HCT116 (cell line): ENCODE results near the gene CABP2. TPM values are rescaled to one million over a fixed set of nuclear protein-coding genes. Genes with fewer than 3 reads are reported as not detected.
"Not testable (repeated sequence)": the region's sequence is repeated elsewhere in the genome, so short reads cannot be mapped to it uniquely, and the experiment has no call there.

Experiments used
- ATAC-seq: fragments of 200-7000 bp; cut with Tn5 transposase; 2 replicates; pipeline ENCODE4 v1.9.1; 2020; ENCODE audit warnings: mild to moderate bottlenecking, moderate library complexity
- BruUV-seq: library from RNA; stranded (reverse); fragments of 400-500 nt; replicated peaks from 2 replicates; lab custom pipeline; 2021; lab: Mats Ljungman, UMichigan
- CTCF ChIA-PET: fragments of 300-600 bp; sonication (Branson Sonifier 250); formaldehyde crosslinking; loops from one replicate; lab custom pipeline; 2021; ENCODE audit warnings: antibody characterized with exemption; lab: Charles Lee
- POLR2A ChIA-PET: fragments of 300-600, 350-600 bp; sonication (Branson Sonifier 250); formaldehyde crosslinking; loops from one replicate; lab custom pipeline; 2021; ENCODE audit warnings: antibody characterized with exemption; lab: Charles Lee
- RAD21 ChIA-PET, 2 experiments: fragments of 300-600 bp; sonication (Branson Sonifier 250); formaldehyde crosslinking; loops; one replicate each; lab custom pipeline; 2023; ENCODE audit warnings: low total read pairs in 2 of 2; ENCODE audit not compliant: uncharacterized antibody in 2 of 2, unreplicated experiment in 2 of 2, low non-redundant PET in 1 of 2; lab: Charles Lee
- DNase-seq: peaks from one replicate; pipeline ENCODE4 v3.0.0-alpha.2; 2010; ENCODE audit warnings: low read depth, low spot score
- H2AFZ ChIP-seq: fragments of 200-600 bp; shearing (Covaris generic), sonication (generic); 2 replicates; pipeline ENCODE4 v1.6.1; 2017; ENCODE audit warnings: low read depth, mixed run types, mixed read lengths, antibody characterized with exemption, low read length; ENCODE audit not compliant: poor library complexity, severe bottlenecking
- H3K27ac ChIP-seq: 2 replicates; pipeline ENCODE4 v1.5.1; 2012; ENCODE audit warnings: low read depth, low read length
- H3K27me3 ChIP-seq: fragments of 200-600 bp; sonication (generic); 2 replicates; pipeline ENCODE4 v1.6.1; 2016; ENCODE audit warnings: mixed run types, low read length, mixed read lengths; ENCODE audit not compliant: insufficient read depth
- H3K36me3 ChIP-seq, 2 experiments: fragments of 200-500 bp in 1 of 2; fragments of 200-600 bp in 1 of 2; sonication (Bioruptor generic) in 1 of 2; sonication (generic) in 1 of 2; 2 replicates each; pipeline versions ENCODE4 v1.5.1 to v1.6.1; 2014 to 2016; ENCODE audit warnings: low read length in 2 of 2, inconsistent platforms in 1 of 2, mixed read lengths in 1 of 2, mixed run types in 1 of 2; ENCODE audit not compliant: insufficient read depth in 2 of 2, control insufficient read depth in 1 of 2
- H3K4me1 ChIP-seq, 2 experiments: fragments of 200-600 bp in 1 of 2; sonication (generic) in 1 of 2; 2 replicates each; pipeline versions ENCODE4 v1.5.1 to v1.6.1; 2012 to 2017; ENCODE audit warnings: low read length in 2 of 2, inconsistent platforms in 1 of 2, mild to moderate bottlenecking in 1 of 2, mixed read lengths in 1 of 2, mixed run types in 1 of 2, moderate library complexity in 1 of 2; ENCODE audit not compliant: insufficient read depth in 2 of 2, control insufficient read depth in 1 of 2
- H3K4me2 ChIP-seq: fragments of 200-600 bp; sonication (generic); 2 replicates; pipeline ENCODE4 v1.6.1; 2017; ENCODE audit warnings: mixed run types, low read length, mixed read lengths
- H3K4me3 ChIP-seq, 2 experiments: fragments of 200-600 bp in 1 of 2; sonication (generic) in 1 of 2; replicated peaks in 1 of 2; 2 replicates each; pipeline ENCODE4 v1.5.1; 2011 to 2016; ENCODE audit warnings: low read length in 2 of 2, control low read depth in 1 of 2, low read depth in 1 of 2, mild to moderate bottlenecking in 1 of 2, mixed read lengths in 1 of 2, mixed run types in 1 of 2
- H3K79me2 ChIP-seq: fragments of 200-600 bp; sonication (generic); 2 replicates; pipeline ENCODE4 v1.6.1; 2017; ENCODE audit warnings: mild to moderate bottlenecking, mixed run types, low read length, moderate library complexity, mixed read lengths; ENCODE audit not compliant: insufficient read depth
- H3K9ac ChIP-seq: fragments of 200-600 bp; sonication (generic); 2 replicates; pipeline ENCODE4 v1.6.1; 2016; ENCODE audit warnings: low read length, mixed read lengths
- H3K9me2 ChIP-seq: fragments of 200-600 bp; sonication (generic), shearing (Covaris generic); 2 replicates; pipeline ENCODE4 v1.6.1; 2017; ENCODE audit warnings: mixed run types, mild to moderate bottlenecking, moderate library complexity; ENCODE audit not compliant: insufficient read depth
- H3K9me3 ChIP-seq, 2 experiments: fragments of 200-500 bp in 1 of 2; fragments of 200-600 bp in 1 of 2; sonication (Bioruptor generic) in 1 of 2; sonication (generic) in 1 of 2; 2 replicates each; pipeline ENCODE4 v1.6.1; 2014 to 2017; ENCODE audit warnings: low read length in 2 of 2, mixed read lengths in 2 of 2, inconsistent platforms in 1 of 2, low read depth in 1 of 2, mild to moderate bottlenecking in 1 of 2, mixed run types in 1 of 2, moderate library complexity in 1 of 2; ENCODE audit not compliant: control insufficient read depth in 1 of 2, insufficient read depth in 1 of 2
- H4K20me1 ChIP-seq: fragments of 200-600 bp; sonication (generic), shearing (Covaris generic); 2 replicates; pipeline ENCODE4 v1.6.1; 2017; ENCODE audit warnings: mixed run types, mild to moderate bottlenecking, moderate library complexity; ENCODE audit not compliant: insufficient read depth
- EGR1 ChIP-seq: IDR thresholded peaks from 2 replicates; pipeline ENCODE4 v1.6.1; 2012; ENCODE audit warnings: low read depth
- POLR2A ChIP-seq: IDR thresholded peaks from 2 replicates; pipeline ENCODE4 v1.7.0; 2011; ENCODE audit warnings: borderline replicate concordance; ENCODE audit not compliant: insufficient read depth, insufficient read length; ENCODE audit errors: extremely low read depth
- SRF ChIP-seq: IDR thresholded peaks from 2 replicates; pipeline ENCODE4 v1.6.1; 2012; ENCODE audit warnings: low read depth
- YY1 ChIP-seq: IDR thresholded peaks from 2 replicates; pipeline ENCODE4 v1.6.1; 2011; ENCODE audit warnings: low read length, low read depth, moderate library complexity, mild to moderate bottlenecking; ENCODE audit not compliant: insufficient replicate concordance; ENCODE audit errors: extremely low read depth
- intact Hi-C: fragments of 100-400 bp; cut with micrococcal nuclease; formaldehyde crosslinking; loops from 2 replicates; pipeline ENCODE4 v1.10.0; 2022
- total RNA-seq: library from RNA; stranded (reverse); gene quantifications from one replicate; pipeline ENCODE4 v1.2.1, GENCODE V29; 2021; ENCODE audit not compliant: unreplicated experiment
- TF ChIP-seq, protein P1 (sequence below): IDR thresholded peaks from 2 replicates; pipeline ENCODE4 v1.6.1; 2012; ENCODE audit warnings: low read depth

The CABP2 gene
- total RNA-seq, 1 experiment from 2014 or later = not detected

DNA sequence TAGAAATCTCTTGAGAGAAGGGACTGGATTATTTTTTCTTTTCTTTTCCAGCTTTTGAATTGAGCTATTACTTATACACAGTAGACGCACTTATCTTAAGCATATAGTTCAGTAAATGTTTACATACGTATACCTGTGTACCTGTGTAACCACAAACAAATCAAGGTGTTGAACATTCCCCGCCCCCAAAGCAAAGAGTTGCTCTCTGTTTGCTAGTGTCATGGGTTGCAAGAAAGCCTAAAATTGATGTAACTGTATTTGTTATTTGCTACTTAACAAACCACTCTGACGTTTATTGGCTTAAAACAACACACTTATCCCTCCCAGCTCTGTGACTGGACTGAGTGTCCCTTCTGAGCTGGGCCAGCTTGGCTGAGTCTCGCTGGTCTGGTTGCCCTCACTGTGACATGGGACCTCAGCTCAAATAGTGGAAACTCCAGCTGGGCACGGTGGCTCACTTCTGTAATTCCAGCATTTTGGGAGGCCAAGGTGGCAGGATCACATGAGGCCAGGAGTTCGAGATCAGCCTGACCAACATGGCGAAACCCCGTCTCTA, 25.4 kb upstream of the CABP2 start:
- TF ChIP-seq EGR1 (no peak), SRF (no peak), POLR2A (no peak), YY1 (no peak)
- TF ChIP-seq, protein P1, sequence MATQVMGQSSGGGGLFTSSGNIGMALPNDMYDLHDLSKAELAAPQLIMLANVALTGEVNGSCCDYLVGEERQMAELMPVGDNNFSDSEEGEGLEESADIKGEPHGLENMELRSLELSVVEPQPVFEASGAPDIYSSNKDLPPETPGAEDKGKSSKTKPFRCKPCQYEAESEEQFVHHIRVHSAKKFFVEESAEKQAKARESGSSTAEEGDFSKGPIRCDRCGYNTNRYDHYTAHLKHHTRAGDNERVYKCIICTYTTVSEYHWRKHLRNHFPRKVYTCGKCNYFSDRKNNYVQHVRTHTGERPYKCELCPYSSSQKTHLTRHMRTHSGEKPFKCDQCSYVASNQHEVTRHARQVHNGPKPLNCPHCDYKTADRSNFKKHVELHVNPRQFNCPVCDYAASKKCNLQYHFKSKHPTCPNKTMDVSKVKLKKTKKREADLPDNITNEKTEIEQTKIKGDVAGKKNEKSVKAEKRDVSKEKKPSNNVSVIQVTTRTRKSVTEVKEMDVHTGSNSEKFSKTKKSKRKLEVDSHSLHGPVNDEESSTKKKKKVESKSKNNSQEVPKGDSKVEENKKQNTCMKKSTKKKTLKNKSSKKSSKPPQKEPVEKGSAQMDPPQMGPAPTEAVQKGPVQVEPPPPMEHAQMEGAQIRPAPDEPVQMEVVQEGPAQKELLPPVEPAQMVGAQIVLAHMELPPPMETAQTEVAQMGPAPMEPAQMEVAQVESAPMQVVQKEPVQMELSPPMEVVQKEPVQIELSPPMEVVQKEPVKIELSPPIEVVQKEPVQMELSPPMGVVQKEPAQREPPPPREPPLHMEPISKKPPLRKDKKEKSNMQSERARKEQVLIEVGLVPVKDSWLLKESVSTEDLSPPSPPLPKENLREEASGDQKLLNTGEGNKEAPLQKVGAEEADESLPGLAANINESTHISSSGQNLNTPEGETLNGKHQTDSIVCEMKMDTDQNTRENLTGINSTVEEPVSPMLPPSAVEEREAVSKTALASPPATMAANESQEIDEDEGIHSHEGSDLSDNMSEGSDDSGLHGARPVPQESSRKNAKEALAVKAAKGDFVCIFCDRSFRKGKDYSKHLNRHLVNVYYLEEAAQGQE = no peak

GRCh38 chr11:67548112-67548511, 24.9 kb upstream of the CABP2 start:
- H3K9ac ChIP-seq, DNase-seq, H3K9me3 ChIP-seq, intact Hi-C loops, H4K20me1 ChIP-seq, H3K4me3 ChIP-seq, ATAC-seq, POLR2A ChIA-PET, H3K4me2 ChIP-seq, H3K36me3 ChIP-seq, BruUV-seq, H3K27ac ChIP-seq, CTCF ChIA-PET, H3K9me2 ChIP-seq, H3K4me1 ChIP-seq, H2AFZ ChIP-seq, RAD21 ChIA-PET, H3K79me2 ChIP-seq, H3K27me3 ChIP-seq: not testable (repeated sequence)

More for the DNA sequence above, 25.4 kb upstream of the CABP2 start:
- no TSS peak for BruUV-seq
- intact Hi-C loops = no loop called here
- DNase-seq = no peak
- Histone ChIP-seq H4K20me1 (no peaks in the 10 kb centered on the region), H2AFZ (no peak overlapping the region), H3K4me1 (no peaks in the 10 kb centered on the region), H3K4me3 (no peak overlapping the region), H3K4me2 (no peak overlapping the region), H3K9me3 (no peaks in the 10 kb centered on the region; a peak in 1 of 4 replicates), H3K9ac (no peak overlapping the region), H3K27me3 (no peaks in the 10 kb centered on the region), H3K79me2 (no peaks in the 10 kb centered on the region), H3K36me3 (no peaks in the 10 kb centered on the region), H3K27ac (no peak overlapping the region), H3K9me2 (no peaks in the 10 kb centered on the region)
- no peak for ATAC-seq
- ChIA-PET POLR2A (no interaction called here), RAD21 (no interaction called here), CTCF (no interaction called here)
